PC-9 (cell line): ENCODE results near the gene MEAF6. TPM values are rescaled to one million over a fixed set of nuclear protein-coding genes. Genes with fewer than 3 reads are reported as not detected.

Experiments
- BruUV-seq: library from RNA; stranded (reverse); fragments of 400-500 nt; replicated peaks from 2 replicates; lab custom pipeline; 2021; lab: Mats Ljungman, UMichigan
- CTCF ChIA-PET: fragments of 300-600 bp; sonication (Branson Sonifier 250); formaldehyde crosslinking; loops from one replicate; lab custom pipeline; 2022; ENCODE audit warnings: antibody characterized with exemption; lab: Charles Lee
- POLR2A ChIA-PET: fragments of 300-600 bp; sonication (Branson Sonifier 250); formaldehyde crosslinking; loops from one replicate; lab custom pipeline; 2022; ENCODE audit warnings: antibody characterized with exemption; ENCODE audit not compliant: unreplicated experiment; lab: Charles Lee
- DNase-seq, 2 experiments: peaks; one replicate each; pipeline versions ENCODE4 v3.0.0 to v3.0.0-alpha.2; 2015 to 2022; ENCODE audit warnings: mixed read lengths in 1 of 2
- H2AFZ ChIP-seq: fragments of 200-600 bp; sonication (generic); 2 replicates; pipeline ENCODE4 v1.8.1; 2017; ENCODE audit warnings: antibody characterized with exemption
- H3F3A ChIP-seq: fragments of 200-600 bp; sonication (generic); 2 replicates; pipeline ENCODE4 v1.8.1; 2017; ENCODE audit warnings: antibody characterized with exemption, mild to moderate bottlenecking, low read depth; ENCODE audit not compliant: insufficient read depth
- H3K27ac ChIP-seq: fragments of 200-600 bp; sonication (generic); 2 replicates; pipeline ENCODE4 v1.6.1; 2016; ENCODE audit warnings: mixed run types
- H3K27me3 ChIP-seq: fragments of 200-600 bp; sonication (generic); 2 replicates; pipeline ENCODE4 v1.6.1; 2016; ENCODE audit warnings: low read depth, mixed run types; ENCODE audit not compliant: insufficient read depth
- H3K36me3 ChIP-seq: fragments of 200-600 bp; sonication (generic); 2 replicates; pipeline ENCODE4 v1.6.1; 2016; ENCODE audit warnings: low read depth, mixed run types
- H3K4me1 ChIP-seq: fragments of 200-600 bp; sonication (generic); replicated peaks from 2 replicates; pipeline ENCODE4 v1.6.1; 2016; ENCODE audit warnings: mixed run types; ENCODE audit not compliant: insufficient read depth
- H3K4me2 ChIP-seq: fragments of 200-600 bp; sonication (generic); 2 replicates; pipeline ENCODE4 v1.6.1; 2017; ENCODE audit warnings: mixed run types
- H3K4me3 ChIP-seq: fragments of 200-600 bp; sonication (generic); 2 replicates; pipeline ENCODE4 v1.6.1; 2016; ENCODE audit warnings: mixed run types
- H3K79me2 ChIP-seq: fragments of 200-600 bp; sonication (generic); 2 replicates; pipeline ENCODE4 v1.6.1; 2017; ENCODE audit warnings: low read depth, mixed run types
- H3K9me2 ChIP-seq: fragments of 200-600 bp; sonication (generic); 2 replicates; pipeline ENCODE4 v1.8.1; 2017; ENCODE audit warnings: mild to moderate bottlenecking; ENCODE audit not compliant: insufficient read depth
- H3K9me3 ChIP-seq: fragments of 200-600 bp; sonication (generic); 2 replicates; pipeline ENCODE4 v1.8.1; 2016; ENCODE audit warnings: low read depth; ENCODE audit not compliant: insufficient read depth
- H4K20me1 ChIP-seq: fragments of 200-600 bp; sonication (generic); 2 replicates; pipeline ENCODE4 v1.8.1; 2017; ENCODE audit not compliant: insufficient read depth
- CTCF ChIP-seq: fragments of 200-600 bp; sonication (generic); conservative IDR thresholded peaks from 2 replicates; pipeline ENCODE4 v1.6.1; 2017; ENCODE audit warnings: mixed run types, antibody characterized with exemption, mild to moderate bottlenecking, moderate library complexity
- EZH2 ChIP-seq: fragments of 200-600 bp; sonication (generic); IDR thresholded peaks from 2 replicates; pipeline ENCODE4 v1.8.0; 2017; ENCODE audit warnings: antibody characterized with exemption, low read depth
- intact Hi-C: fragments of 100-400 bp; cut with micrococcal nuclease; formaldehyde crosslinking; loops from one replicate; pipeline ENCODE4 v1.10.0; 2022; ENCODE audit not compliant: unreplicated experiment
- total RNA-seq: library from RNA; stranded (reverse); gene quantifications from 2 replicates; pipeline ENCODE4 v1.2.3, GENCODE V29; 2021

MEAF6 gene
- total RNA-seq, 1 experiment from 2014 or later: 72.3 TPM

DNA sequence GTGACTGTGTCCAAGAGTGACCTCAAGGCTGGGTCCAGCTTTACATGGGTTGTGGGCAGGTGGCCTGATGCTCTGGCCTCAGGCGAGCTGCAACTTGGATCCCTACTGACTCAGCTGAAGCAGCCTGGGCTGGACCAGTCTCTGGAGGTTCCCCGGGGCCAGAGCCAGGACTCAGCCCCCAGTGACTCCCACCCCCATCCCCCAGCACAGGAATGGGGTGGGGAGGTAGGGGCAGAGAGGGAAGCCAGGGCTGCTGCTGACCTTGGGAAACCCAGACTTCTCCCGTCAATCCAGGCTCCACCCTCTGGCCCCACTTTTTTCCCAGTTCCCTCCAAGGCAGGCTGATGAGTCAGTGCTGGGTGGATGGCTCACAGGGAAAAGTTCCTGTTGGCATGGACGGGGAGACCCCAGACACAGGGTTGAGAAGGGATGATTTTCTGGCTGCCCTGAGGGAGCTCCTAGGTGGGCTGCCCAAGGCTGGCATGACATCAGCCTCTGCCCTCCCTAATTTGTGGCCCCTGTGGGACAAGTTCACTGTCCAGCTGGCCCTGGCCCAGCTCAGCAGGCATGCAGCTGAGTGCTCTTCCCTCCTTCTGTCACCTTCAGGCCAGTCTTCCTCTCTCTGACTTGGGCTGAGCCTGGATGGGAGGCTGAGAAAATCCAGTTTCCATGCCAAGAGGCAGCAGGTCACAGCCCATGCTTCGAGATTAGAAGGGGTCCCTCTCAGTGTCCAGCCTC lies 37.9 kb downstream of the MEAF6 start:
- H3K36me3 ChIP-seq: peaks cover 36% of the 10 kb centered on the region
- CTCF ChIA-PET: interaction anchor here (0.6 to 2.2 kb wide), 3 partner anchors 11 to 38 kb away, joined by 3 to 8 read pairs (median 3); partner anchors contain the start of gene MEAF6
- H4K20me1 ChIP-seq: no peaks in the 10 kb centered on the region; the same call in 1 of the 2 replicates

DNA sequence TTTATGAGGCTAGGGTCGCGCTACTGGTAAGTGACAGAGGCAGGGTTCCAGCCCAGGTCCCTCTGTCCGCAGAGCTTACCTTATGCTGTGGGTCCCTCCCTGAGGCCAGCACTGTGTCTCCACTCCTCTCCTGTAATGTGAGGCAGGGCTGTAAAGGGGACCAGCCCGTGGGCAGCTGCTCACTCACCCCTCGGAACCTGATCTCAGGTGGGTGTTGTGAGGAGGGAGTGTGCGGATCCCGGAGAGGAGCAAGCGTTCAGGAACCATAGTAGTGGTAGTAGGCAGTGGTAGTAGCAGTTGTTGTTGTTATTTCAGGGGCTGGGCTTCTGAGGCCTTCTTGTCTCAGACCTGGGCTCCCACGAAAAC lies 38.5 kb downstream of the MEAF6 start:
- Histone ChIP-seq H3K36me3 (peaks cover 30% of the 10 kb centered on the region), H3K9me3 (no peaks in the 10 kb centered on the region), H4K20me1 (no peaks in the 10 kb centered on the region; the same call in 1 of the 2 replicates), H3K27me3 (no peaks in the 10 kb centered on the region), H3K27ac (peak overlapping the region; percentile 96), H3K9me2 (no peaks in the 10 kb centered on the region), H3K4me3 (peak overlapping the region; percentile 94), H3K4me1 (peaks cover 66% of the 10 kb centered on the region), H3K79me2 (peaks cover 76% of the 10 kb centered on the region), H3K4me2 (peak overlapping the region; percentile 95), H2AFZ (no peak overlapping the region), H3F3A (peaks cover 64% of the 10 kb centered on the region)
- ChIA-PET POLR2A (interaction anchor here (0.6 to 1.1 kb wide), 3 partner anchors 9 to 384 kb away, joined by 3 to 6 read pairs (median 3); no protein-coding TSS in a partner anchor), CTCF (interaction anchor here (2.2 kb wide), 1 partner anchor 11 kb away, joined by 8 read pairs; no protein-coding TSS in a partner anchor)
- no TSS peak for BruUV-seq
- no peak for DNase-seq
- TF ChIP-seq EZH2 (no peak), CTCF (no peak)
- intact Hi-C loops: loop anchor here (1.0 to 10.0 kb wide), 9 partner anchors 11 to 1125 kb away; partner anchors contain the start of genes GNL2, MEAF6, MTF1 and SNIP1

More for the DNA sequence above, 37.9 kb downstream of the MEAF6 start:
- POLR2A ChIA-PET: interaction anchor here (0.5 to 1.2 kb wide), 8 partner anchors 8 to 1125 kb away, joined by 3 to 31 read pairs (median 4); partner anchors contain the start of gene OSCP1
- Histone ChIP-seq H3K4me2 (peak overlapping the region; percentile 95), H2AFZ (no peak overlapping the region), H3F3A (peaks cover 64% of the 10 kb centered on the region), H3K27ac (peak overlapping the region; percentile 96), H3K4me3 (peak overlapping the region; percentile 94), H3K4me1 (peaks cover 62% of the 10 kb centered on the region), H3K27me3 (no peaks in the 10 kb centered on the region), H3K9me3 (no peaks in the 10 kb centered on the region), H3K9me2 (no peaks in the 10 kb centered on the region), H3K79me2 (peaks cover 82% of the 10 kb centered on the region)
- BruUV-seq: TSS peak; percentile 25
- peak; percentile 95 to 96 for DNase-seq
- intact Hi-C loops: loop anchor here (1.0 to 10.0 kb wide), 10 partner anchors 11 to 1126 kb away; partner anchors contain the start of genes CDCA8, GNL2, MEAF6 and MTF1
- TF ChIP-seq CTCF (no peak), EZH2 (no peak)

DNA sequence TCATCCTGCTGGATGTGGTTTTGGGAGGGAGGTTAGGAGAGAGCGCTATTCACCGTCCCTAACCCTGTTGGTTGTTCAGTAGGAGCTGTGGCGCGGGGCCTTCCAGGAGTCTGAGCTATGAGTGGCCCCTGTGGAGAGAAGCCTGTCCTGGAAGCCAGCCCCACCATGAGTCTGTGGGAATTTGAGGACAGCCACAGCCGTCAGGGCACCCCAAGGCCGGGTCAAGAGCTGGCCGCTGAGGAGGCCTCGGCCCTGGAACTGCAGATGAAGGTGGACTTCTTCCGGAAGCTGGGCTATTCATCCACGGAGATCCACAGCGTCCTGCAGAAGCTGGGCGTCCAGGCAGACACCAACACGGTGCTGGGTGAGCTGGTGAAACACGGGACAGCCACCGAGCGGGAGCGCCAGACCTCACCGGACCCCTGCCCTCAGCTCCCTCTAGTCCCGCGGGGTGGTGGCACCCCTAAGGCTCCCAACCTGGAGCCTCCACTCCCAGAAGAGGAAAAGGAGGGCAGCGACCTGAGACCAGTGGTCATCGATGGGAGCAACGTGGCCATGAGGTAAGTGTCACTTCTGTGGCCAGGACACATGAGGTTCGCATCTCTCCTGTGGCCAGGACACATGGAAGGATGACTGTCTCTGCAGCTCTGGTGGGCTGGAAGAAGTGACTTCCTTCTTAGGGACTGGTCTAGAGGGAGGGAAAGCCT lies 39.0 kb downstream of the MEAF6 start:
- Histone ChIP-seq H3K36me3 (peaks cover 25% of the 10 kb centered on the region), H4K20me1 (no peaks in the 10 kb centered on the region; the same call in 1 of the 2 replicates), H3K9me3 (no peaks in the 10 kb centered on the region), H2AFZ (no peak overlapping the region), H3K79me2 (peaks cover 76% of the 10 kb centered on the region), H3F3A (peaks cover 68% of the 10 kb centered on the region), H3K4me1 (peaks cover 66% of the 10 kb centered on the region), H3K9me2 (no peaks in the 10 kb centered on the region), H3K4me3 (peak overlapping the region; percentile 94), H3K27ac (peak overlapping the region; percentile 96), H3K4me2 (peak overlapping the region; percentile 95), H3K27me3 (no peaks in the 10 kb centered on the region)
- no peak for TF ChIP-seq EZH2
- TF ChIP-seq CTCF: no peak
- BruUV-seq: TSS peak; percentile 43
- DNase-seq: no peak
- POLR2A ChIA-PET: interaction anchor here (0.5 to 0.8 kb wide), 6 partner anchors 17 to 1667 kb away, joined by 3 to 10 read pairs (median 4); no protein-coding TSS in a partner anchor
- intact Hi-C loops: loop anchor here (1.0 to 10.0 kb wide), 10 partner anchors 12 to 1125 kb away; partner anchors contain the start of genes GNL2, MEAF6, MTF1 and SNIP1
- CTCF ChIA-PET: interaction anchor here (0.7 to 2.2 kb wide), 2 partner anchors 12 to 23 kb away, joined by 3 to 8 read pairs; no protein-coding TSS in a partner anchor
